Measurements from ENCODE around the gene DNAJC9. TPM values are rescaled to one million over a fixed set of nuclear protein-coding genes. Genes with fewer than 3 reads are reported as not detected.
"Not testable (repeated sequence)": the region's sequence is repeated elsewhere in the genome, so short reads cannot be mapped to it uniquely, and the experiment has no call there.

DNAJC9 gene
- total RNA-seq, 1 donor from 2014 or later, result 5.3 TPM

DNA sequence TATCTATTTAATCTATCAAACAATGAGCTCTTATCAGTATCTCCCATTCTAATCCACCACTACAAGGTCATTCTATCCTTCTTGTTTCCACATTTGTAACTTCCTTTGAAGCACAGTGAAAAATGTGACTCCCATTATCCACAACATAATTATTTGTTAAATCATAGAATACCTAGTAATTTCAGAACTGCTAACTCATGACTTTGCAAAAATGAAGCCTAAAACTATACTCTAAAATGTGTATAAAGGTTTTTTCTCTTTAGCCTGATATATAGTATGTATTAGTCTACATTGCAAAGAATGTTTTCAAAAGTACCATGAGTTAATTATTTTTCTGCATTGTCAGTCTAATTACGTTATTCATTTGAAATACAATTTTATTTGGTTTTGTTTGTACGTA, 17.4 kb upstream of the DNAJC9 start:
- Histone ChIP-seq H3K9me3 (no peaks in the 10 kb centered on the region), H3K27me3 (no peaks in the 10 kb centered on the region), H3K36me3 (no peaks in the 10 kb centered on the region), H3K4me3 (no peak overlapping the region), H3K27ac (no peak overlapping the region), H3K4me1 (no peaks in the 10 kb centered on the region)
- TF ChIP-seq CTCF (IDR thresholded peaks at IDR 0.05), result no peak
- no peak for DNase-seq (ENCODE audit: low spot score in 2 of 2)
- intact Hi-C loops (cut with DNase I), result no loop called here

- no peak overlapping the region for H3K4me3 ChIP-seq
- no peaks in the 10 kb centered on the region for H3K36me3 ChIP-seq
- TF ChIP-seq CTCF (IDR thresholded peaks at IDR 0.05), result peak in 1 of 3 experiments; percentile 24
- no peaks in the 10 kb centered on the region for H3K27me3 ChIP-seq
- H3K27ac ChIP-seq, result no peak overlapping the region
- DNase-seq (ENCODE audit: low spot score in 2 of 2), result no peak
- H3K9me3 ChIP-seq, result no peaks in the 10 kb centered on the region
- intact Hi-C loops (cut with DNase I), result no loop called here
- H3K4me1 ChIP-seq, result no peaks in the 10 kb centered on the region
Observed at GRCh38 chr10:73263693-73264347, 16.8 kb upstream of the DNAJC9 start.

- Histone ChIP-seq H3K4me1 (no peaks in the 10 kb centered on the region), H3K27me3 (no peaks in the 10 kb centered on the region), H3K27ac (no peak overlapping the region), H3K4me3 (no peak overlapping the region), H3K9me3 (no peaks in the 10 kb centered on the region), H3K36me3 (no peaks in the 10 kb centered on the region)
- TF ChIP-seq CTCF (IDR thresholded peaks at IDR 0.05), result no peak
- no peak for DNase-seq (ENCODE audit: low spot score in 2 of 2)
- intact Hi-C loops (cut with DNase I), result no loop called here
Observed at GRCh38 chr10:73262880-73263555, 16.0 kb upstream of the DNAJC9 start.

- intact Hi-C loops (cut with DNase I), result no loop called here
- Histone ChIP-seq H3K27me3 (no peaks in the 10 kb centered on the region), H3K36me3 (no peaks in the 10 kb centered on the region), H3K4me3 (no peak overlapping the region), H3K27ac (no peak overlapping the region), H3K9me3 (no peaks in the 10 kb centered on the region), H3K4me1 (no peaks in the 10 kb centered on the region)
- DNase-seq (ENCODE audit: low spot score in 2 of 2), result no peak
- TF ChIP-seq CTCF (IDR thresholded peaks at IDR 0.05), result no peak
Observed at GRCh38 chr10:73262105-73262730, 15.2 kb upstream of the DNAJC9 start.

- no peak overlapping the region for H3K27ac ChIP-seq
- DNase-seq (ENCODE audit: low spot score in 2 of 2), result no peak
- H3K4me1 ChIP-seq, result no peaks in the 10 kb centered on the region
- no peaks in the 10 kb centered on the region for H3K9me3 ChIP-seq
- no peak overlapping the region for H3K4me3 ChIP-seq
- TF ChIP-seq CTCF (IDR thresholded peaks at IDR 0.05), result no peak
- H3K27me3 ChIP-seq, result no peaks in the 10 kb centered on the region
- intact Hi-C loops (cut with DNase I), result no loop called here
- H3K36me3 ChIP-seq, result no peaks in the 10 kb centered on the region
Observed at GRCh38 chr10:73261362-73261995, 14.4 kb upstream of the DNAJC9 start.

DNA sequence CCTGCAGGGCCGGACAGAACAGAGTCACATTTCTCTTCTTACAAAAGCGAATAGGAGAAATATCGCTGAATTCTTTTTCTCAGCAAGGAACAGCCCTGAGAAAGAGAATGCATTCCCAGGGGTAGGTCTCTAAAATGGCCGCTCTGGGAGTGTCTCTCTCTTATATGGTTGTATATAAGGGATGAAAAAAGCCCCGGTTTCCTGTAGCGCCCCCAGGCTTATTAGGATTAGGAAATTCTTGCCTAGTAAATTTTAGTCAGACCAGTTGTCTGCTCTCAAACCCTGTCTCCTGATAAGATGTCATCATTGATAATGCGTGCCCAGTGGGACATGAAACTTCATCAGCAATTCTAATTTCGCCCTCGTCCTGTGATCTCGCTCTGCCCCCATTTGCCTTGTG, 11.6 kb upstream of the DNAJC9 start:
- H3K4me1 ChIP-seq; H3K27me3 ChIP-seq; DNase-seq (ENCODE audit: low spot score in 2 of 2); intact Hi-C loops (cut with DNase I); H3K27ac ChIP-seq; H3K36me3 ChIP-seq; H3K4me3 ChIP-seq; H3K9me3 ChIP-seq: not testable (repeated sequence)

All from ascending aorta (tissue), 2 donors.